ENCODE data around the gene LRCH1.
A peak's percentile ranks its signal among the peaks of the same experiment; 100 is the strongest.

Gene LRCH1

GRCh38 chr13:46536341-46536740 lies 16.6 kb upstream of the LRCH1 start:
- no peak for DNase-seq

- DNase-seq: no peak
Observed at GRCh38 chr13:46539231-46539630, 13.7 kb upstream of the LRCH1 start.

GRCh38 chr13:46541210-46541609 lies 11.8 kb upstream of the LRCH1 start:
- DNase-seq: no peak

- no peak for DNase-seq
Observed at GRCh38 chr13:46542833-46543232, 10.1 kb upstream of the LRCH1 start.

- no peak for DNase-seq
Observed at GRCh38 chr13:46543287-46543686, 9.7 kb upstream of the LRCH1 start.

GRCh38 chr13:46544208-46544607 lies 8.8 kb upstream of the LRCH1 start:
- no peak for DNase-seq

- no peak for DNase-seq
Observed at GRCh38 chr13:46544811-46545210, 8.2 kb upstream of the LRCH1 start.

- DNase-seq: no peak
Observed at GRCh38 chr13:46546084-46546768, 6.7 kb upstream of the LRCH1 start.

GRCh38 chr13:46550822-46551221 lies 2.1 kb upstream of the LRCH1 start:
- no peak for DNase-seq

- peak; percentile 73 to 74 for DNase-seq
Observed at GRCh38 chr13:46551410-46552302, 1.3 kb upstream of the LRCH1 start.

- DNase-seq: peak in 1 of 2 experiments; percentile 3
Observed at GRCh38 chr13:46552303-46552682, 677 bp upstream of the LRCH1 start.

- DNase-seq: no peak
Observed at GRCh38 chr13:46553521-46553885, 533 bp downstream of the LRCH1 start.

- peak; percentile 64 to 75 for DNase-seq
Observed at GRCh38 chr13:46553886-46554858, 1.2 kb downstream of the LRCH1 start.

GRCh38 chr13:46554951-46555350 lies 2.0 kb downstream of the LRCH1 start:
- no peak for DNase-seq

- DNase-seq: no peak
Observed at GRCh38 chr13:46555722-46556417, 2.9 kb downstream of the LRCH1 start.

- no peak for DNase-seq
Observed at GRCh38 chr13:46556418-46556779, 3.4 kb downstream of the LRCH1 start.

GRCh38 chr13:46559272-46559805 lies 6.4 kb downstream of the LRCH1 start:
- DNase-seq: no peak

GRCh38 chr13:46560778-46561177 lies 7.8 kb downstream of the LRCH1 start:
- no peak for DNase-seq

GRCh38 chr13:46561286-46561685 lies 8.3 kb downstream of the LRCH1 start:
- DNase-seq: no peak

- no peak for DNase-seq
Observed at GRCh38 chr13:46561691-46562090, 8.7 kb downstream of the LRCH1 start.

- no peak for DNase-seq
Observed at GRCh38 chr13:46562152-46562551, 9.2 kb downstream of the LRCH1 start.

GRCh38 chr13:46562581-46562980 lies 9.6 kb downstream of the LRCH1 start:
- DNase-seq: no peak

Data from NCI-H2081 (cell line).